Nephron progenitor cell (in vitro differentiated cells): ENCODE measurements around the gene LGR6.

Experiments
- DNase-seq: peaks from one replicate; pipeline ENCODE4 v3.0.0; 2021
- H3K27ac Mint-ChIP-seq: 2 replicates; pipeline ENCODE4 v1.8.0; 2021; ENCODE audit warnings: mild to moderate bottlenecking, moderate library complexity, mixed read lengths
- H3K27me3 Mint-ChIP-seq: 2 replicates; pipeline ENCODE4 v1.8.0; 2021; ENCODE audit warnings: mild to moderate bottlenecking, low read depth, mixed read lengths; ENCODE audit not compliant: poor library complexity
- H3K36me3 Mint-ChIP-seq: 2 replicates; pipeline ENCODE4 v1.8.0; 2021; ENCODE audit warnings: low read depth, mixed read lengths
- H3K4me1 Mint-ChIP-seq: 2 replicates; pipeline ENCODE4 v1.8.0; 2021; ENCODE audit warnings: mixed read lengths
- H3K4me3 Mint-ChIP-seq: 2 replicates; pipeline ENCODE4 v1.8.0; 2021; ENCODE audit warnings: mild to moderate bottlenecking, moderate library complexity, mixed read lengths
- H3K9me3 Mint-ChIP-seq: 2 replicates; pipeline ENCODE4 v1.8.0; 2021; ENCODE audit warnings: mild to moderate bottlenecking, moderate library complexity, mixed read lengths
- TF ChIP-seq, protein P1 (sequence below): fragments of 200-600 bp; sonication (generic); IDR thresholded peaks from 2 replicates; pipeline ENCODE4 v1.5.0; 2021; ENCODE audit warnings: antibody characterized with exemption

Gene LGR6

DNA sequence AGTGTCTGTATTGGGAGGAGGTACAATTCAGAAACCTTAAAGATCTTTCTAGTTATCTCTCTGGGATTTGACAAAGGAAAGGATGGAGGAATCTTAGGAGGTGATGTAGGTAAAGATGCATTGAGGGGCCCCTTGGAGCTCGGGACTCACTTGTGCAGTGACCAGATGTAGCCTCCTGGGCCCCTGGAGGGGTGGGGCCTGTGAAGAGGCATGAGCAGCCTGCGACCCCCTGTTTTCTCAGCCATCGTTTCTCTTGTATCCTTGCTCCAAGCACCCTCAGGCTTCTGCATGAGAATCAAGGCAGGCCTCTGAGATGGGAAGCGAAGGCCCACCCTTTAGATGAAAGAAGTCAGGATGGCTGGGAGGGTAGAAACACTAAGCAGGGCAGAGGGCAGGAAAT, 39.6 kb downstream of the LGR6 start:
- DNase-seq: no peak
- H3K36me3 Mint-ChIP-seq: no peaks in the 10 kb centered on the region
- no peak overlapping the region for H3K4me3 Mint-ChIP-seq
- TF ChIP-seq, protein P1, sequence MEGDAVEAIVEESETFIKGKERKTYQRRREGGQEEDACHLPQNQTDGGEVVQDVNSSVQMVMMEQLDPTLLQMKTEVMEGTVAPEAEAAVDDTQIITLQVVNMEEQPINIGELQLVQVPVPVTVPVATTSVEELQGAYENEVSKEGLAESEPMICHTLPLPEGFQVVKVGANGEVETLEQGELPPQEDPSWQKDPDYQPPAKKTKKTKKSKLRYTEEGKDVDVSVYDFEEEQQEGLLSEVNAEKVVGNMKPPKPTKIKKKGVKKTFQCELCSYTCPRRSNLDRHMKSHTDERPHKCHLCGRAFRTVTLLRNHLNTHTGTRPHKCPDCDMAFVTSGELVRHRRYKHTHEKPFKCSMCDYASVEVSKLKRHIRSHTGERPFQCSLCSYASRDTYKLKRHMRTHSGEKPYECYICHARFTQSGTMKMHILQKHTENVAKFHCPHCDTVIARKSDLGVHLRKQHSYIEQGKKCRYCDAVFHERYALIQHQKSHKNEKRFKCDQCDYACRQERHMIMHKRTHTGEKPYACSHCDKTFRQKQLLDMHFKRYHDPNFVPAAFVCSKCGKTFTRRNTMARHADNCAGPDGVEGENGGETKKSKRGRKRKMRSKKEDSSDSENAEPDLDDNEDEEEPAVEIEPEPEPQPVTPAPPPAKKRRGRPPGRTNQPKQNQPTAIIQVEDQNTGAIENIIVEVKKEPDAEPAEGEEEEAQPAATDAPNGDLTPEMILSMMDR: no peak
- H3K9me3 Mint-ChIP-seq: no peaks in the 10 kb centered on the region
- H3K4me1 Mint-ChIP-seq: peaks cover 67% of the 10 kb centered on the region
- peaks cover 31% of the 10 kb centered on the region for H3K27me3 Mint-ChIP-seq
- no peak overlapping the region for H3K27ac Mint-ChIP-seq

- Mint-ChIP-seq H3K27ac (no peak overlapping the region), H3K4me1 (peaks cover 63% of the 10 kb centered on the region), H3K36me3 (no peaks in the 10 kb centered on the region), H3K4me3 (no peak overlapping the region), H3K27me3 (peaks cover 31% of the 10 kb centered on the region), H3K9me3 (no peaks in the 10 kb centered on the region)
- TF ChIP-seq, protein P1: no peak
- no peak for DNase-seq
Measured at GRCh38 chr1:202233804-202234203, 40.2 kb downstream of the LGR6 start.

DNA sequence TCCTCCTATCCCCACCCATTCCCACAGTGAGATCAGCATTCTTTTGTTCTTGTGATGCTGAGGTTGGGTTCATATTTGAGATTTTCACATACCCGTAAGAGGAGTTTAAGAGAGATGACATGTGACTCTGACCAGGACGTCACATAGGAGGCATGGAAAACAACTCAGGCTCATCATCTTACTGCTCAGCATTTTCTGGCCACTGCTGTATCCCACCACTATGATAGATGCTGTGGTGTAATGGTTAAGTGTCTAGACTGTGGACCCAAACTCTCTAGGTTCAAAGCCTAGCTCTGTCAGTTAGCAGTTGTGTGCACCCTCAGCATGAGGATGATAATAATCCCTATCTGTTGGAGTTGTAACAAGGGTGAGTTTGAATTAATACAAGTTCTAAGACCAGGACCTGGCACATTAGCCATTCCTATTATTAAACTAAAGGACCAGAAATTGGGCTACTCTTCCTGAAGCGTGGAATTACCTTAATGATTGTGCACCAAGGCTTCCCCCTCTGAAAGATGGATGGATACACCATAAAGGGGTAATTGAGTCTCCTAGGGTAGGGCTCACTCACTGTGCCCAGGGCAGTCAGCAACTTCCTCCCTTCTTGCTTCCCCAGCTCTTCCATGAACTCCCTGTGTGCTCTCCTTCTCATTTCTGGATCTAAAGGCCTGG, 40.9 kb downstream of the LGR6 start:
- no peaks in the 10 kb centered on the region for H3K36me3 Mint-ChIP-seq
- TF ChIP-seq, protein P1: no peak
- peaks cover 26% of the 10 kb centered on the region for H3K27me3 Mint-ChIP-seq
- no peak overlapping the region for H3K27ac Mint-ChIP-seq
- peaks cover 56% of the 10 kb centered on the region for H3K4me1 Mint-ChIP-seq
- H3K4me3 Mint-ChIP-seq: no peak overlapping the region
- H3K9me3 Mint-ChIP-seq: no peaks in the 10 kb centered on the region
- DNase-seq: no peak

- Mint-ChIP-seq H3K9me3 (no peaks in the 10 kb centered on the region), H3K27ac (no peak overlapping the region), H3K4me1 (peaks cover 50% of the 10 kb centered on the region), H3K36me3 (no peaks in the 10 kb centered on the region), H3K4me3 (no peak overlapping the region), H3K27me3 (peaks cover 27% of the 10 kb centered on the region)
- TF ChIP-seq, protein P1: no peak
- DNase-seq: no peak
Measured at GRCh38 chr1:202235003-202235660, 41.5 kb downstream of the LGR6 start.

- peak; percentile 80 for DNase-seq
- Mint-ChIP-seq H3K27ac (no peak overlapping the region), H3K4me3 (no peak overlapping the region), H3K36me3 (no peaks in the 10 kb centered on the region), H3K27me3 (peaks cover 31% of the 10 kb centered on the region), H3K9me3 (no peaks in the 10 kb centered on the region), H3K4me1 (peaks cover 40% of the 10 kb centered on the region)
- TF ChIP-seq, protein P1: peak; percentile 92
Measured at GRCh38 chr1:202235856-202236837, 42.5 kb downstream of the LGR6 start.
